HepG2 (cell line): ENCODE results near the gene DYNC2I2. TPM values are rescaled to one million over a fixed set of nuclear protein-coding genes. Genes with fewer than 3 reads are reported as not detected.

Source experiments
- ATAC-seq: fragments of 200-7000 bp; cut with Tn5 transposase; 3 replicates; pipeline ENCODE4 v1.9.1; 2020; ENCODE audit warnings: mild to moderate bottlenecking, moderate library complexity
- BruUV-seq: library from RNA; stranded (reverse); fragments of 400-500 nt; replicated peaks from 2 replicates; lab custom pipeline; 2021; lab: Mats Ljungman, UMichigan
- CTCF ChIA-PET: fragments of 300-600 bp; formaldehyde crosslinking; extraction: SDS; loops from one replicate; lab custom pipeline; 2021; ENCODE audit warnings: low total read pairs, inconsistent platforms, low intra/inter-chr PET ratio; lab: Yijun Ruan, JAX
- POLR2A ChIA-PET: fragments of 350-600 bp; sonication (Branson Sonifier 250); formaldehyde crosslinking; loops from one replicate; lab custom pipeline; 2020; ENCODE audit warnings: antibody characterized with exemption, inconsistent platforms; lab: Yijun Ruan, JAX
- DNase-seq: peaks from one replicate; pipeline ENCODE4 v3.0.0-alpha.2; 2015; ENCODE audit warnings: low spot score
- FAIRE-seq: peaks from 3 replicates; lab custom pipeline; 2011; peaks lifted over from hg19 to GRCh38; lab: Jason Lieb, UNC
- H2AFZ ChIP-seq: one replicate; pipeline ENCODE4 v1.6.1; 2011; ENCODE audit warnings: low read length, inconsistent platforms
- H3K27ac ChIP-seq: fragments of 300-600 bp; 3 replicates; pipeline ENCODE4 v1.8.0; 2011; ENCODE audit warnings: mixed run types, mild to moderate bottlenecking, mixed read lengths, low read length, inconsistent platforms; ENCODE audit not compliant: insufficient read depth; ENCODE audit errors: extremely low read length
- H3K27me3 ChIP-seq, 2 experiments: fragments of 200-600 bp in 1 of 2; 2 replicates in 1 of 2; 3 replicates in 1 of 2; pipeline versions ENCODE4 v1.6.0 to v1.8.0; 2011; ENCODE audit warnings: low read length in 2 of 2, mild to moderate bottlenecking in 2 of 2, moderate library complexity in 2 of 2, inconsistent platforms in 1 of 2; ENCODE audit not compliant: insufficient read depth in 2 of 2, control insufficient read depth in 1 of 2
- H3K36me3 ChIP-seq, 2 experiments: fragments of 200-600 bp in 1 of 2; replicated peaks in 1 of 2; 2 replicates in 1 of 2; 3 replicates in 1 of 2; pipeline versions ENCODE4 v1.5.1 to v1.8.0; 2011; ENCODE audit warnings: low read length in 2 of 2, inconsistent platforms in 1 of 2; ENCODE audit not compliant: insufficient read depth in 2 of 2, control insufficient read depth in 1 of 2
- H3K4me1 ChIP-seq: 2 replicates; pipeline ENCODE4 v1.5.1; 2012; ENCODE audit warnings: low read length, inconsistent platforms; ENCODE audit not compliant: insufficient read depth
- H3K4me2 ChIP-seq: 2 replicates; pipeline ENCODE4 v1.6.0; 2011; ENCODE audit warnings: low read depth, low read length, inconsistent platforms
- H3K4me3 ChIP-seq, 3 experiments: fragments of 200-600 bp in 1 of 3; sonication (generic), shearing (Covaris generic) in 1 of 3; replicated peaks in 1 of 3; 2 replicates each; pipeline ENCODE4 v1.5.1; 2011 to 2016; ENCODE audit warnings: low read length in 3 of 3, inconsistent platforms in 2 of 3, low read depth in 2 of 3, mild to moderate bottlenecking in 2 of 3, control low read depth in 1 of 3, mixed read lengths in 1 of 3; ENCODE audit not compliant: insufficient read depth in 1 of 3
- H3K79me2 ChIP-seq: one replicate; pipeline ENCODE4 v1.6.1; 2011; ENCODE audit warnings: low read length, inconsistent platforms; ENCODE audit not compliant: insufficient read depth
- H3K9ac ChIP-seq: 2 replicates; pipeline ENCODE4 v1.6.0; 2011; ENCODE audit warnings: mild to moderate bottlenecking, low read depth, low read length, inconsistent platforms; ENCODE audit not compliant: insufficient read depth
- H3K9me3 ChIP-seq: 2 replicates; pipeline ENCODE4 v1.5.1; 2012; ENCODE audit warnings: mild to moderate bottlenecking, low read length
- H4K20me1 ChIP-seq: 2 replicates; pipeline ENCODE4 v1.6.0; 2011; ENCODE audit warnings: inconsistent platforms, mild to moderate bottlenecking, low read length, moderate library complexity; ENCODE audit not compliant: insufficient read depth
- CBX1 ChIP-seq: IDR thresholded peaks from one replicate; pipeline ENCODE4 v1.6.1; 2016; ENCODE audit warnings: antibody characterized with exemption, low read depth
- ETV6 ChIP-seq: sonication (generic); formaldehyde crosslinking; conservative IDR thresholded peaks from 2 replicates; pipeline ENCODE4 v1.4.0; 2020; ENCODE audit warnings: missing genetic modification reagents
- LCORL ChIP-seq, 2 experiments: fragments of 450-650 bp in 1 of 2; sonication (generic) in 1 of 2; formaldehyde crosslinking in 1 of 2; IDR thresholded peaks; 2 replicates each; pipeline versions ENCODE4 v1.5.0 to v1.6.1; 2017 to 2020; ENCODE audit warnings: antibody characterized with exemption in 1 of 2, missing genetic modification reagents in 1 of 2
- MAZ ChIP-seq, 2 experiments: sonication (generic) in 1 of 2; formaldehyde crosslinking in 1 of 2; IDR thresholded peaks; 2 replicates each; pipeline versions ENCODE4 v1.5.0 to v1.6.1; 2012 to 2020; ENCODE audit warnings: low read depth in 2 of 2, mild to moderate bottlenecking in 2 of 2, borderline replicate concordance in 1 of 2, improper control_type of control experiment in 1 of 2, low read length in 1 of 2, missing genetic modification reagents in 1 of 2, moderate library complexity in 1 of 2
- MXD3 ChIP-seq: IDR thresholded peaks from 2 replicates; pipeline ENCODE4 v1.6.1; 2016; ENCODE audit warnings: mild to moderate bottlenecking, missing biosample characterization, missing genetic modification reagents
- PCBP1 ChIP-seq: fragments of 200-400 bp; formaldehyde crosslinking; IDR thresholded peaks from 2 replicates; pipeline ENCODE4 v1.6.1; 2017; ENCODE audit warnings: mild to moderate bottlenecking, low read depth, low read length, borderline replicate concordance
- POLR2AphosphoS5 ChIP-seq: IDR thresholded peaks from 2 replicates; pipeline ENCODE4 v1.6.1; 2012; ENCODE audit warnings: low read depth, low read length
- RBM39 ChIP-seq: fragments of 200-400 bp; formaldehyde crosslinking; IDR thresholded peaks from one replicate; pipeline ENCODE4 v1.6.1; 2018; ENCODE audit warnings: antibody characterized with exemption, mild to moderate bottlenecking, low read depth, low read length; ENCODE audit not compliant: poor library complexity, severe bottlenecking
- SIX1 ChIP-seq: sonication (generic); formaldehyde crosslinking; IDR thresholded peaks from 2 replicates; pipeline ENCODE4 v1.4.0; 2020; ENCODE audit warnings: missing genetic modification reagents, borderline replicate concordance
- SRSF1 ChIP-seq: fragments of 200-400 bp; formaldehyde crosslinking; optimal IDR thresholded peaks from 2 replicates; pipeline ENCODE3; 2017; ENCODE audit warnings: mild to moderate bottlenecking, low read depth, low read length, moderate library complexity
- ZBTB14 ChIP-seq: sonication (generic); formaldehyde crosslinking; IDR thresholded peaks from 2 replicates; pipeline ENCODE4 v1.4.0; 2020; ENCODE audit warnings: missing genetic modification reagents
- ZMYM3 ChIP-seq: sonication (generic); formaldehyde crosslinking; IDR thresholded peaks from 2 replicates; pipeline ENCODE4 v1.5.1; 2020; ENCODE audit warnings: mild to moderate bottlenecking, missing genetic modification reagents
- ZNF510 ChIP-seq: sonication (generic); formaldehyde crosslinking; IDR thresholded peaks from 2 replicates; pipeline ENCODE4 v1.4.0; 2020; ENCODE audit warnings: low read depth, mild to moderate bottlenecking, missing genetic modification reagents
- ZNF513 ChIP-seq: sonication (generic); formaldehyde crosslinking; conservative IDR thresholded peaks from 2 replicates; pipeline ENCODE4 v1.5.0; 2020; ENCODE audit warnings: missing genetic modification reagents
- ZNF547 ChIP-seq: sonication (generic); formaldehyde crosslinking; IDR thresholded peaks from 2 replicates; pipeline ENCODE4 v1.5.1; 2020; ENCODE audit warnings: mild to moderate bottlenecking, missing genetic modification reagents
- ZNF589 ChIP-seq: sonication (generic); formaldehyde crosslinking; conservative IDR thresholded peaks from 2 replicates; pipeline ENCODE4 v1.8.0; 2022; ENCODE audit warnings: mild to moderate bottlenecking, moderate library complexity, missing genetic modification reagents
- ZNF605 ChIP-seq: sonication (generic); formaldehyde crosslinking; IDR thresholded peaks from 2 replicates; pipeline ENCODE4 v1.8.0; 2022; ENCODE audit warnings: mild to moderate bottlenecking, missing genetic modification reagents
- WGBS: methylation state at CpG from one replicate; pipeline ENCODE4 v1.1.6; 2017; ENCODE audit warnings: low lambda C conversion rate; 5-methylcytosine and 5-hydroxymethylcytosine counted together
- in situ Hi-C: cut with HindIII; loops from 2 replicates; pipeline ENCODE4 v1.10.0; 2017; ENCODE audit warnings: low pct_unique_long_range_greater_than_20kb; ENCODE audit not compliant: extremely low pct_ligation_motif_present
- intact Hi-C: fragments of 100-400 bp; cut with micrococcal nuclease; formaldehyde crosslinking; loops from one replicate; pipeline ENCODE4 v1.10.0; 2022; ENCODE audit not compliant: unreplicated experiment
- polyA plus RNA-seq, 8 experiments: library from polyadenylated mRNA; depleted of rRNA in 3 of 8; stranded (reverse) in 7 of 8; unstranded in 1 of 8; fragments of >200 nt; fragmentation: Illumina TruSeq in 4 of 8; extraction: Trizol in 4 of 8; gene quantifications; 2 replicates each; pipeline versions ENCODE4 v1.2.1 to v1.2.3, GENCODE V29; 2011 to 2016; ENCODE audit warnings: low read depth in 4 of 8, missing spikeins in 1 of 8, mixed read lengths in 1 of 8; ENCODE audit not compliant: insufficient read depth in 1 of 8
- total RNA-seq, 5 experiments: library from RNA; depleted of rRNA; stranded (reverse); fragments of >200 nt; fragmentation: Illumina TruSeq; extraction: Trizol; gene quantifications; 2 replicates each; pipeline ENCODE4 v1.2.3, GENCODE V29; 2016; ENCODE audit warnings: low read depth in 1 of 5

Gene DYNC2I2
- total and polyA plus RNA-seq, 2 of the 13 experiments (the other 11 are each of a cell fraction or from before 2014, with no cell fraction given): 13.7 to 40.2 TPM

GRCh38 chr9:128624566-128624965 is 32.1 kb downstream of the DYNC2I2 start (continued):
- no peak for TF ChIP-seq MXD3 (CRISPR knock-in tag)
- TF ChIP-seq ETV6 (CRISPR knock-in tag): no peak
- no peak for TF ChIP-seq SRSF1
- TF ChIP-seq ZNF589 (CRISPR knock-in tag): no peak
- no peak for TF ChIP-seq CBX1
- no peak for TF ChIP-seq PCBP1
- TF ChIP-seq MAZ (IDR thresholded peaks at IDR 0.05; ENCODE audit: borderline replicate concordance, low read depth, low read length): no peak
- no peak for TF ChIP-seq MAZ (CRISPR knock-in tag; IDR thresholded peaks at IDR 0.05; ENCODE audit: low read depth)
- no peak for TF ChIP-seq RBM39
- TF ChIP-seq POLR2AphosphoS5: no peak
- no peak for TF ChIP-seq ZNF547
- no peak for TF ChIP-seq ZNF510 (CRISPR knock-in tag)
- TF ChIP-seq, all 625 proteins: peak for 0

DNA sequence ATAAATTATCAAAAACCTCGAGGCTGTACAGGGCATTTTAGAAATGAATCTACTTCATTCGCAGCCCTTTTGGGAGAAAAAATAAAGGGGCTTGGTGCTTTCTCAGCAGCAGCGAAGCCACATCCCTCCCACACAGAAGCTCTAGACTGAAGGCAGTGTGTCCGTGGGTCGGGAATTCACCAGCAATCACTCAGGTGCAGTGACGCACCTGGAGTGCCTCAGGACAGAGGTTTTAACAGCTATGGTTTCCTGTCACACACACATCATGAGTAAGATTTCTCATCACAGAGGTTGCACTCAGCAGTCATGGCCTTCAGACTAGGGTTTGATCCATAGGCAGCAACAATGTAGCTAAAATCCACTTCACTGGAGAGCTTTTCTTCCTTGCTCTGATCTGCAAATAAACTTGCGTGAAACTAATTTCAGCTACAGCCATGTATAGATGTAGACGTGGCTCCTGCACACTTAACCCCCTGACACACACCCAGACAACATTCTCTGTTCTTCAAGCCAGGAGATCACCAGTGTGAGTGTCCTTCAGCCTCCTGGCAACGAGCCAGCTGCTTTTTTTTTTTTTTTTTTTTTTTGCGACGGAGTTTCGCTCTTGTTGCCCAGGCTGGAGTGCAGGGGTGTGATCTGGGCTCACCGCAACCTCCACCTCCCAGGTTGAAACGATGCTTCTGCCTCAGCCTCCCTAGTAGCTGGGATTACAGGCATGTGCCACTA is 34.8 kb downstream of the DYNC2I2 start:
- ATAC-seq (no peak), DNase-seq (no peak), FAIRE-seq (no peak)
- no peak overlapping the region for H3K9ac ChIP-seq
- H4K20me1 ChIP-seq: no peaks in the 10 kb centered on the region
- H3K9me3 ChIP-seq: no peaks in the 10 kb centered on the region
- no peaks in the 10 kb centered on the region for H3K79me2 ChIP-seq
- ChIA-PET CTCF (no interaction called here), POLR2A (no interaction called here)
- no peak overlapping the region for H3K4me3 ChIP-seq
- H3K4me2 ChIP-seq: no peak overlapping the region
- 93% methylated on average over 13 of the region's 14 CpGs for WGBS
- in situ Hi-C loops: no loop called here
- no peaks in the 10 kb centered on the region for H3K27me3 ChIP-seq
- intact Hi-C loops: no loop called here
- BruUV-seq: no TSS peak
- H3K27ac ChIP-seq: no peak overlapping the region
- no peaks in the 10 kb centered on the region for H3K4me1 ChIP-seq
- peaks cover 34 to 71% of the 10 kb centered on the region in 2 experiments for H3K36me3 ChIP-seq
- H2AFZ ChIP-seq: no peak overlapping the region
- TF ChIP-seq ZNF513 (CRISPR knock-in tag) (no peak), LCORL (IDR thresholded peaks at IDR 0.05) (0 out of 2 replicates have a peak, but pooled peaks have one; percentile 57), LCORL (CRISPR knock-in tag; IDR thresholded peaks at IDR 0.05) (no peak), ZNF605 (CRISPR knock-in tag) (no peak), ZMYM3 (CRISPR knock-in tag) (no peak), ZBTB14 (CRISPR knock-in tag) (no peak), SIX1 (CRISPR knock-in tag) (no peak)
